Lung (tissue), 12 donors: Measurements from ENCODE around the gene PHEX. TPM values are rescaled to one million over a fixed set of nuclear protein-coding genes. Genes with fewer than 3 reads are reported as not detected.

Experiments
- ATAC-seq: fragments of 200-7000 bp; cut with Tn5 transposase; one replicate; pipeline ENCODE4 v1.9.1; 2020; ENCODE audit warnings: moderate number of reproducible peaks; ENCODE audit not compliant: insufficient read depth, low FRiP score
- DNase-seq, 3 donors: peaks; one replicate each; pipeline ENCODE4 v3.0.0-alpha.2; 2013 to 2017
- H3K27ac ChIP-seq, 2 donors: one replicate each; pipeline ENCODE4 v1.5.1; 2013; ENCODE audit warnings: mild to moderate bottlenecking in 2 of 2, moderate library complexity in 2 of 2, control low read depth in 1 of 2, inconsistent platforms in 1 of 2, low read depth in 1 of 2, low read length in 1 of 2
- H3K27me3 ChIP-seq, 3 donors: one replicate each; pipeline ENCODE4 v1.5.1; 2013; ENCODE audit warnings: low read length in 2 of 3; ENCODE audit not compliant: control insufficient read depth in 3 of 3, insufficient read depth in 3 of 3
- H3K36me3 ChIP-seq, 4 donors: one replicate each; pipeline ENCODE4 v1.5.1; 2013; ENCODE audit warnings: low read length in 4 of 4, mild to moderate bottlenecking in 1 of 4, moderate library complexity in 1 of 4; ENCODE audit not compliant: control insufficient read depth in 4 of 4, insufficient read depth in 4 of 4
- H3K4me1 ChIP-seq, 5 donors: one replicate each; pipeline ENCODE4 v1.5.1; 2013; ENCODE audit warnings: low read length in 5 of 5, mild to moderate bottlenecking in 2 of 5, moderate library complexity in 1 of 5; ENCODE audit not compliant: control insufficient read depth in 5 of 5, insufficient read depth in 5 of 5
- H3K4me3 ChIP-seq: one replicate; pipeline ENCODE4 v1.5.1; 2013; ENCODE audit warnings: mild to moderate bottlenecking, control low read depth, moderate library complexity
- H3K9ac ChIP-seq, 2 donors: one replicate each; pipeline ENCODE4 v1.5.1; 2013; ENCODE audit warnings: low read length in 2 of 2, control low read depth in 1 of 2; ENCODE audit not compliant: insufficient read depth in 1 of 2
- H3K9me3 ChIP-seq, 4 donors: one replicate each; pipeline ENCODE4 v1.5.1; 2013; ENCODE audit warnings: low read length in 3 of 4, mild to moderate bottlenecking in 1 of 4, moderate library complexity in 1 of 4; ENCODE audit not compliant: control insufficient read depth in 4 of 4, insufficient read depth in 3 of 4
- CTCF ChIP-seq: IDR thresholded peaks from 2 replicates; pipeline ENCODE4 v1.5.1; 2012; ENCODE audit warnings: mild to moderate bottlenecking; ENCODE audit errors: control extremely low read depth, extremely low read depth
- WGBS, 2 donors: extraction: QIAGEN DNeasy Blood & Tissue Kit; methylation state at CpG; one replicate each; pipeline ENCODE4 v1.1.7; 2013; 5-methylcytosine and 5-hydroxymethylcytosine counted together
- polyA plus RNA-seq, 2 donors: library from polyadenylated mRNA; stranded (reverse); fragments of 200-250 nt; gene quantifications; one replicate each; pipeline ENCODE4 v1.2.1, GENCODE V29; 2013
- total RNA-seq, 2 donors: library from RNA; depleted of rRNA in 1 of 2; stranded (reverse); fragments of >200 nt in 1 of 2; gene quantifications; one replicate each; pipeline ENCODE4 v1.2.1, GENCODE V29; 2014 to 2021
- donor health status: control.
- donor health status: control.
- donor health status: Bipolar disorder and iron deficiency.
- donor health status: healthy.
- donor health status: DM: yes; HTN: yes; CAD: no.

The PHEX gene
- total and polyA plus RNA-seq, 4 donors = 0.59 to 15.4 (median 3.8) TPM

GRCh38 chrX:22220941-22221340 is 188.8 kb downstream of the PHEX start:
- no peak overlapping the region for H3K4me3 ChIP-seq
- no peak overlapping the region for H3K9ac ChIP-seq
- ATAC-seq (no peak), DNase-seq (no peak)
- 82 to 89% methylated on average over 2 of the region's 2 CpGs for WGBS, 2 donors
- H3K36me3 ChIP-seq = no peaks in the 10 kb centered on the region
- H3K9me3 ChIP-seq = no peaks in the 10 kb centered on the region
- no peak overlapping the region for H3K27ac ChIP-seq
- H3K4me1 ChIP-seq = no peaks in the 10 kb centered on the region
- TF ChIP-seq CTCF = no peak
- H3K27me3 ChIP-seq = peaks cover 0 to 2% (median 0%) of the 10 kb centered on the region in 3 donors

DNA sequence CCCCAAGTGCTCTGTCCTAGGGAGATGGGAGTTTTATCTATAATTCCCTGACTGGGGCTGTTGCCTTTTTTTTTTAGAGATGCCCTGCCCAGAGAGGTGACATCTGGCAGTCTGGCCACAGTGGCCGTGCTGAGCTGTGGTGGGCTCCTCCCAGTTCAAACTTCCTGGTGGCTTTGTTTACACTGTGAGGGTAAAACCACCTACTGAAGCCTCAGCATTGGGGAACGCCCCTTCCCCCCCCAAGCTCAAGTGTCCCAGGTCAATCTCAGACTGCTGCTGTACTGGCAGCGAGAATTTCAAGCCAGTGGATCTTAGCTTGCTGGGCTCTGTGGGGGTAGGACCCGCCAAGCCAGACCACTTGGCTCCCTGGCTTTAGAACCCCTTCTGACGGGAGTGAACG is 202.3 kb downstream of the PHEX start:
- Histone ChIP-seq H3K4me1 (no peaks in the 10 kb centered on the region), H3K27me3 (peaks cover 0 to 2% (median 0%) of the 10 kb centered on the region in 3 donors), H3K27ac (no peak overlapping the region), H3K9me3 (peaks cover 0 to 3% (median 0%) of the 10 kb centered on the region in 4 donors), H3K4me3 (no peak overlapping the region), H3K9ac (no peak overlapping the region), H3K36me3 (peaks cover 0 to 4% (median 0%) of the 10 kb centered on the region in 4 donors)
- TF ChIP-seq CTCF = no peak
- 60 to 85% methylated on average over 5 to 6 of the region's 6 CpGs for WGBS, 2 donors
- no peak for DNase-seq
- no peak for ATAC-seq

GRCh38 chrX:22237479-22237878 is 205.4 kb downstream of the PHEX start:
- Histone ChIP-seq H3K9me3 (peaks cover 0 to 3% (median 0%) of the 10 kb centered on the region in 4 donors), H3K9ac (no peak overlapping the region), H3K4me3 (no peak overlapping the region), H3K36me3 (peaks cover 0 to 4% (median 0%) of the 10 kb centered on the region in 4 donors), H3K27me3 (peaks cover 0 to 2% (median 0%) of the 10 kb centered on the region in 3 donors), H3K27ac (no peak overlapping the region), H3K4me1 (no peaks in the 10 kb centered on the region)
- DNase-seq = no peak
- 61 to 81% methylated on average over 2 of the region's 2 CpGs for WGBS, 2 donors
- no peak for ATAC-seq
- no peak for TF ChIP-seq CTCF

DNA sequence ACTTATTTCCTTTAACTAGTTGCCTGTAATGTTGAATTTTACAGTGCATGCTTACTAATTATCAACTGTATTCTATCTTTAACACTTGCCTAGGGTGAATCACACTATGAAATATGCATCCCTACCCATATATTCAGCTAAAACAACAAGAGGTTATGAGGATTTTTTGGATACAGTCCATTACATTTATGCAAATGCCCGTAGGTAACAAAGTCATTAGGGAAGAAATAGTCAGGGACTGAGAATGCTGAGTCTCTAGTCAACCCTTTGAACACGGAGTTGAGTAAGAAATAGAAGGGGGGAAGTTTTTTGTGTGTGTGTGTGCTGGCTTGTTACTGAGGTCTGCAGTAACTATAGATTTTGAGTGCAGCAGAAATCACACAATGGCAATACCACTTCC is 214.5 kb downstream of the PHEX start:
- Histone ChIP-seq H3K4me1 (no peaks in the 10 kb centered on the region), H3K36me3 (no peaks in the 10 kb centered on the region), H3K9ac (no peak overlapping the region), H3K27ac (no peak overlapping the region), H3K9me3 (no peaks in the 10 kb centered on the region), H3K4me3 (no peak overlapping the region), H3K27me3 (peaks cover 0 to 6% (median 0%) of the 10 kb centered on the region in 3 donors)
- WGBS, 2 donors = 58 to 82% methylated on average over 2 of the region's 2 CpGs
- DNase-seq (no peak), ATAC-seq (no peak)
- TF ChIP-seq CTCF = no peak
